GM12865 (cell line): Measurements from ENCODE around the gene HACD3.

Experiments
- DNase-seq: peaks from one replicate; pipeline ENCODE4 v3.0.0; 2010; ENCODE audit warnings: low read depth
- H3K4me3 ChIP-seq: 2 replicates; pipeline ENCODE4 v1.5.1; 2011; ENCODE audit warnings: mild to moderate bottlenecking, low read depth, low read length, control low read depth
- CTCF ChIP-seq: IDR thresholded peaks from 2 replicates; pipeline ENCODE4 v1.5.1; 2011; ENCODE audit warnings: low read length, control low read depth, low read depth, inconsistent platforms; ENCODE audit not compliant: insufficient read depth; ENCODE audit errors: missing control alignments

HACD3 gene

GRCh38 chr15:65530318-65531111 is at the start of gene HACD3:
Gene HACD3, plus strand, starts transcription at chr15:65530463. Its CDS starts 169 bp downstream, at chr15:65530632.
- peak within 1 kb of the TSS; percentile 98 for H3K4me3 ChIP-seq
- no peak for TF ChIP-seq CTCF
- peak; percentile 93 for DNase-seq

GRCh38 chr15:65484876-65485275 is 45.4 kb upstream of the HACD3 start:
- DNase-seq, result no peak
- H3K4me3 ChIP-seq, result no peak overlapping the region
- no peak for TF ChIP-seq CTCF

- TF ChIP-seq CTCF, result no peak
- DNase-seq, result no peak
Measured at GRCh38 chr15:65494076-65494475, 36.2 kb upstream of the HACD3 start.

GRCh38 chr15:65509321-65509720 is 20.9 kb upstream of the HACD3 start:
- no peak overlapping the region for H3K4me3 ChIP-seq
- DNase-seq, result no peak
- TF ChIP-seq CTCF, result no peak

More at GRCh38 chr15:65494076-65494475, 36.2 kb upstream of the HACD3 start:
- H3K4me3 ChIP-seq, result no peak overlapping the region

- TF ChIP-seq CTCF, result no peak
- no peak for DNase-seq
- no peak overlapping the region for H3K4me3 ChIP-seq
Measured at GRCh38 chr15:65512189-65512588, 18.1 kb upstream of the HACD3 start.

GRCh38 chr15:65512807-65513416 is 17.4 kb upstream of the HACD3 start:
- H3K4me3 ChIP-seq, result no peak overlapping the region
- DNase-seq, result no peak
- TF ChIP-seq CTCF, result no peak
